Vagina (tissue), 2 donors: ENCODE measurements around the gene CPAMD8.

Experiments used
- CTCF ChIP-seq, 3 experiments: fragments of 450-650 bp in 2 of 3; fragments of 200-600 bp in 1 of 3; sonication (generic) in 1 of 3; IDR thresholded peaks; one replicate each; pipeline ENCODE4 v1.5.1; 2017 to 2019; ENCODE audit warnings: antibody characterized with exemption in 3 of 3, mild to moderate bottlenecking in 2 of 3, moderate library complexity in 2 of 3
- POLR2A ChIP-seq, 2 donors: fragments of 450-650 bp; IDR thresholded peaks; one replicate each; pipeline ENCODE4 v1.6.1; 2017; ENCODE audit warnings: antibody characterized with exemption in 2 of 2, mild to moderate bottlenecking in 2 of 2, moderate library complexity in 2 of 2

GRCh38 chr19:17060802-17061201 lies 34.2 kb upstream of the CPAMD8 start:
- TF ChIP-seq CTCF (IDR thresholded peaks at IDR 0.05) (no peak), POLR2A (IDR thresholded peaks at IDR 0.05) (no peak)
